Activated T-cell treated with anti-CD3 and anti-CD28 coated beads, Interleukin-2, amount 50 U/mL, for 4 hours (primary cell): Measurements from ENCODE around the gene AIF1L. TPM values are rescaled to one million over a fixed set of nuclear protein-coding genes. Genes with fewer than 3 reads are reported as not detected.

ENCODE experiments used
- ATAC-seq, 2 donors: fragments of 200-7000 bp; cut with Tn5 transposase; one replicate each; pipeline ENCODE4 v1.10.0; 2021
- DNase-seq: peaks from one replicate; pipeline ENCODE4 v3.0.0-alpha.2; 2020
- H3K27me3 Mint-ChIP-seq: one replicate; pipeline ENCODE4 v1.8.0; 2021; ENCODE audit warnings: low read depth, mixed read lengths
- H3K36me3 Mint-ChIP-seq: one replicate; pipeline ENCODE4 v1.8.0; 2022; ENCODE audit warnings: mixed read lengths; ENCODE audit not compliant: insufficient read depth
- H3K4me1 Mint-ChIP-seq: one replicate; pipeline ENCODE4 v1.8.0; 2021; ENCODE audit warnings: low read depth, mixed read lengths
- H3K4me3 Mint-ChIP-seq: one replicate; pipeline ENCODE4 v1.8.0; 2021; ENCODE audit warnings: mild to moderate bottlenecking, moderate library complexity, mixed read lengths
- H3K9me3 Mint-ChIP-seq: one replicate; pipeline ENCODE4 v1.8.0; 2021; ENCODE audit warnings: mixed read lengths
- total RNA-seq, 3 donors: library from RNA; stranded (reverse); gene quantifications; one replicate each; pipeline ENCODE4 v1.2.1, GENCODE V29; 2021

The AIF1L gene
- total RNA-seq, 3 donors from 2014 or later, result 0.13 to 2.0 (median 0.27) TPM

DNA sequence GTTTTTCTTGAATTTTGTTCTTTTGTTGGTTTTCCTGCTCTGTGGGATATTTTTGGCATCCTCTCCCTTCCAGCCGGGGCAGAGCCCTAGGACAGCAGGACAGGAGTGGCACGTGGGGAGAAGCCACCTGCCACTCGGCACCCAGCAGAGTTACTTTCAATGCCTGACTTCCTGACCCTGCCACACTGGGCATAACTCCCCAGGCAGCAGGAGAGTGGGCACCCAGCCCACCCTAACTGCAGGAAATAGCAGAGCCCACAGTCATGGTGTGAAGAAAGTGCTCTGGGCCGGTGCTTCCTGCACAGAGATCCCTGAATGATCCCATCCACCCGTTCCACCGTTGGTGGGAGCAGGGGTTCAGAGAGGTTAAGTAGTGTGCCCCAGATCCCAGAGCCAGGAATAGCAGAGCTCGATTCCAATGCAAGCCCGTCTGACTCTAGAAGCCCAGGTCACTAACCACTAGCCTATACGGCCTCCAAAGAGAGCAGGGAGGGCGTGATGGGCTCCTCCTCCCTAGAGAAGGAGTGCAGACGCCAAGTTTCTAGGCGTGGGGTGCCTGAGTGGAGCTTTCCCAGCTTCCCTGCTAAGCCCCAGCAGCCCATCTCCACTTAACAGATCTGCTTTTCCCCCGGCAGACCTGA, 20.9 kb downstream of the AIF1L start:
- no peak for DNase-seq
- H3K36me3 Mint-ChIP-seq, result no peaks in the 10 kb centered on the region
- no peaks in the 10 kb centered on the region for H3K4me1 Mint-ChIP-seq
- no peak overlapping the region for H3K4me3 Mint-ChIP-seq
- peaks cover 11% of the 10 kb centered on the region for H3K27me3 Mint-ChIP-seq
- no peaks in the 10 kb centered on the region for H3K9me3 Mint-ChIP-seq
- ATAC-seq, result no peak

DNA sequence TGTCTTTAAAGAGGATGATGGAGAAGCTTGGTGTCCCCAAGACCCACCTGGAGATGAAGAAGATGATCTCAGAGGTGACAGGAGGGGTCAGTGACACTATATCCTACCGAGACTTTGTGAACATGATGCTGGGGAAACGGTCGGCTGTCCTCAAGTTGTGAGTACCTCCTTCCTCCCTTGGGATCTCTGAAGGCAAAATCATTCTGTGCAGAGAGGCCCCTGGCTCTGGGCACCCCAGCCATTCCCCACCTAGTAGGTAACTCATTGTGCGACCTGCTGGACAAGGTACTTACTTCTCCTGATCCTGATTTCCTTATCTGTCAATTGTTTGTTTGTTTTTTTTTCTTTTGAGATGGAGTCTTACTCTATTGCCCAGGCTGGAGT, 21.4 kb downstream of the AIF1L start:
- Mint-ChIP-seq H3K4me3 (no peak overlapping the region), H3K27me3 (peaks cover 11% of the 10 kb centered on the region), H3K4me1 (no peaks in the 10 kb centered on the region), H3K9me3 (no peaks in the 10 kb centered on the region), H3K36me3 (no peaks in the 10 kb centered on the region)
- DNase-seq (no peak), ATAC-seq (no peak)

DNA sequence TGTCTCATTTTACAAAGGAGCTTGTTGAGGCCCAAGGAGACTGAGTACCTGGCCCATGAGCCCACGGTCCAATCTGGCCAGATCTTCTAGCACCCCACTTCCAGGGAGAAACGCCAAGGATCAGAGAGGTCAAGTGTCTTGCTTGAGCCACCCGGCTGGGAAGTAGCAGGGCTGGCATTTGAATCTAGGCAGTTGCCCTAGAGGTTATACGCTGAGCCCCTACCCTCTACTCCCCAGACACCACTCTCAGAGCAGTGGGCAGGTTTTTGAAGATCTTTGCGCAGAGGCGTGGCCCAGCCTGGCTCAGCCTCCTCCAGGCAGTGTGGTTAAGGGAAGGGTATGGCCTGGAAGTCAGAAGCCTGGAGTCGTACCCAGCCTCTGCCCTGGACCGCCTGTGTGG, 23.3 kb downstream of the AIF1L start:
- Mint-ChIP-seq H3K36me3 (no peaks in the 10 kb centered on the region), H3K4me1 (no peaks in the 10 kb centered on the region), H3K9me3 (no peaks in the 10 kb centered on the region), H3K4me3 (no peak overlapping the region), H3K27me3 (peaks cover 11% of the 10 kb centered on the region)
- DNase-seq (no peak), ATAC-seq (no peak)

DNA sequence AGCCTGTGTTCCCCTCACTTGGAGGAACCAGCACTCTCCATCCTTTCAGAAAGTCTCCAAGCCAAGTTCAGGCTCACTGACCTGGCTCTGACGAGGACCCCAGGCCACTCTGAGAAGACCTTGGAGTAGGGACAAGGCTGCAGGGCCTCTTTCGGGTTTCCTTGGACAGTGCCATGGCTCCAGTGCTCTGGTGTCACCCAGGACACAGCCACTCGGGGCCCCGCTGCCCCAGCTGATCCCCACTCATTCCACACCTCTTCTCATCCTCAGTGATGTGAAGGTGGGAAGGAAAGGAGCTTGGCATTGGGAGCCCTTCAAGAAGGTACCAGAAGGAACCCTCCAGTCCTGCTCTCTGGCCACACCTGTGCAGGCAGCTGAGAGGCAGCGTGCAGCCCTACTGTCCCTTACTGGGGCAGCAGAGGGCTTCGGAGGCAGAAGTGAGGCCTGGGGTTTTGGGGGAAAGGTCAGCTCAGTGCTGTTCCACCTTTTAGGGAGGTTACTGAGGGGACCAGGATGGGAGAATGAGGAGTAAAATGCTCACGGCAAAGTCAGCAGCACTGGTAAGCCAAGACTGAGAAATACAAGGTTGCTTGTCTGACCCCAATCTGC, 24.4 kb downstream of the AIF1L start:
- no peak for DNase-seq
- peaks cover 11% of the 10 kb centered on the region for H3K27me3 Mint-ChIP-seq
- H3K4me3 Mint-ChIP-seq, result no peak overlapping the region
- H3K4me1 Mint-ChIP-seq, result peaks cover 6% of the 10 kb centered on the region
- H3K36me3 Mint-ChIP-seq, result no peaks in the 10 kb centered on the region
- no peaks in the 10 kb centered on the region for H3K9me3 Mint-ChIP-seq
- ATAC-seq, result no peak

DNA sequence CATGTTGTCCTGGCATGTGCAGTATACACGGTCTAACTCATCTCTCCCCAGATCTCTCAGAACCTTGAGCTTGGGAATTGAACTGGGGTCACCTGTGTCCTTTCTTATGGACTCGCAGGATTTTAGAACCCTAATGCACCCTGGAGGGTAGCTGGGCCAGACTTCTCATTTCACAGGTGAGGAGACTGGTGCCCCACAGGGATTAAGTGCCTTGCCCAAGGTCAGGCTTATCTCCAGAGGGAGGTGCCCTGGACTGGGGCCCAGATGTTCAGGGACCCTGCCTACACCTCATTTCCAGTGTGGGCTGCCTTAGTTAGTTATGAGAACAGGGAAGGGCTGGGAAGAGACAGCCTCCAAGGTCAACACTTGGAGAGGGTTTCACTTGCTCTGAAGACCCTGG, 25.0 kb downstream of the AIF1L start:
- ATAC-seq, result no peak
- Mint-ChIP-seq H3K27me3 (peaks cover 11% of the 10 kb centered on the region), H3K36me3 (no peaks in the 10 kb centered on the region), H3K4me3 (no peak overlapping the region), H3K4me1 (peaks cover 11% of the 10 kb centered on the region), H3K9me3 (no peaks in the 10 kb centered on the region)
- no peak for DNase-seq

DNA sequence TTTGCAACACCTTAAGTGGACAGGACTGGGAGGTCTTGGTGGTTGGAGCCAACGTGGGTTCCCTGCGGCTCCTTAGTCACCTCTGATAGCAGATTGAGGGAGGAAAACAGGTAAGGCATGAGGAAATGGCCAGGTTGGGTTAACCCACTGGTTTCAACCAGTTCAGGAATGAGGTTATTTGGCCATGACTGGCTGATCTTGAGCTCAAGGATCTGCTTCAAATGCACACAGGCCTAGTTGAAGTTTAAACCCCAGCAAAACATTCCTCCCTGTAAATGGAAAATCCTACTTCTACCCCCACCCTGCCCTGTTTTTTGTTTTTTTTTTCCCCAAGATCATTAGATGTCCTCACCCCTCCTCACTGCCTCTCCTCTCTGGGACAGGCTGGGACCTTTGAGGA, 25.8 kb downstream of the AIF1L start:
- ATAC-seq (no peak), DNase-seq (no peak)
- H3K4me3 Mint-ChIP-seq, result no peak overlapping the region
- H3K9me3 Mint-ChIP-seq, result no peaks in the 10 kb centered on the region
- H3K36me3 Mint-ChIP-seq, result no peaks in the 10 kb centered on the region
- peaks cover 16% of the 10 kb centered on the region for H3K4me1 Mint-ChIP-seq
- peaks cover 9% of the 10 kb centered on the region for H3K27me3 Mint-ChIP-seq

DNA sequence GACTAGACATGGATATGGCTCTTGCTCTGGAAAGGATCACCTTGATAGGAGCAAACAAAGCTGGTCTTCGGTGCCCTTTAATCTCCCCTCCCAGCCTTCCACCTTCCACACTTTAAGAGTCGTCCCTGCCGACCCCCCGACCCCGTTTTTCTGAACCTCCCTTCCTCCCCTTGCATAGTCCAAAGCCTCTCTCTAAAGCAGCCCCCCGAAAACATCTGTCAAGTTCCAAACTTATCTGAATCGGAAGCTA, 28.6 kb downstream of the AIF1L start:
- Mint-ChIP-seq H3K4me3 (peak overlapping the region; percentile 98), H3K9me3 (no peaks in the 10 kb centered on the region), H3K27me3 (peaks cover 4% of the 10 kb centered on the region), H3K36me3 (peaks cover 20% of the 10 kb centered on the region), H3K4me1 (peaks cover 33% of the 10 kb centered on the region)
- ATAC-seq (no peak), DNase-seq (no peak)

DNA sequence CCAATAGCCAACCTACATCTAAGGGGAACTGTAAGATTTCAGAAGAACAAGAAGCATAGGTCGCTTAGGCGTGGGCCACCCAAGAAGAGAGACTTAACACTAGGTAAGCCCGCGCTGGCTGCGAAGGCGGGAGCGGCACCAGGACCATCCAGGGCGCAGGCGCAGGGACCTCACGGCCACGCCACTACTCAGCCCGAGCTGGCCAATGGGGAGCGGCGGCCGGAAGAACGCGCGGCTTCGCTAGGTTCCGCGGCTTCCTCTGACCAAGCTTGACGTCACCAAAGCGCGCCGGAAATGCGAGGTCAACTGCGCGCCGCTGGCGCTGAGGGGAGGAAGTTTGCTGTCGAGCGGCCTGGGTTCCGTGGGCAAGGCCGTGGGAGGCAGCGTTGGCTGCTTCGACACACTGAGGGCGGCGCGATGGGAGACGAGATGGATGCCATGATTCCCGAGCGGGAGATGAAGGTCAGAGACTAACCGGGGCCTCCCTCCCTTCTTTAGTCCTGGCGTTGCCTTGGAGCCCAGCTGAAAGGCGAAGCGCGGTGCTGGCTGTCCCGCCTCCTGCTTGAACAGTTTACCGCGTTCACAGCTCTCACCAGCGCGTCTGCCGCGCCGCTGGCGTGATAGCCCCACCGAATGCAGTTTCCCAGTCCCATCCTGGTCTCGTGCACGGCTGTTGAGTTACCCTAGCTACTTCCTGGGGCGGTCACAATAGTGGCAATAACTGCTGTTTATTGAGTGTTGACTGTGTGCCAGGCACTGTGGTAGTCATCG, 29.1 kb downstream of the AIF1L start, which contains the start of gene NUP214:
Gene NUP214, plus strand, starts transcription at position 299 of the 771 bp plus-strand sequence. Its CDS starts 119 bp downstream, at position 418.
- H3K4me1 Mint-ChIP-seq, result peaks cover 34% of the 10 kb centered on the region
- no peaks in the 10 kb centered on the region for H3K9me3 Mint-ChIP-seq
- ATAC-seq (peak; percentile 99), DNase-seq (peak; percentile 100)
- no peaks in the 10 kb centered on the region for H3K27me3 Mint-ChIP-seq
- H3K4me3 Mint-ChIP-seq, result peak within 1 kb of the TSS; percentile 98
- H3K36me3 Mint-ChIP-seq, result peaks cover 22% of the 10 kb centered on the region

DNA sequence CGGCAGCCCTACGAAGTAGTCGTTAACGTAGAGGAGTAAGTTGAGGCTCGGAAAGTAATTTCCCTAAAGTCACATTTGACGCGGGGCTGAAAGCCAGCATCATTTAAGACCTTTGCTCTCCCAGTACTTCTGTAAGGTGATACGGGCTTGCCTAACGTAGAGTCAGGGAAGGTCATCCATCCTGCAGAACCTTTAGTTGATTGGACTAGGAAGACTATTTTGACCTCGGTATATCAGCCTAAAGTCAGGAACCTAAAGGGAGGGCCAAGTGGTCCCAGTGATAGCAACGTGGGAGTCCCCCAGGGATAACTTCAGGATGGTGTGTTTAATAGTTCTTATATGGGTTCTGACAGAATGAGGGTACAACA, 29.7 kb downstream of the AIF1L start:
- H3K9me3 Mint-ChIP-seq, result no peaks in the 10 kb centered on the region
- ATAC-seq, result no peak
- H3K27me3 Mint-ChIP-seq, result no peaks in the 10 kb centered on the region
- DNase-seq, result no peak
- peak overlapping the region; percentile 98 for H3K4me3 Mint-ChIP-seq
- peaks cover 24% of the 10 kb centered on the region for H3K36me3 Mint-ChIP-seq
- peaks cover 35% of the 10 kb centered on the region for H3K4me1 Mint-ChIP-seq

DNA sequence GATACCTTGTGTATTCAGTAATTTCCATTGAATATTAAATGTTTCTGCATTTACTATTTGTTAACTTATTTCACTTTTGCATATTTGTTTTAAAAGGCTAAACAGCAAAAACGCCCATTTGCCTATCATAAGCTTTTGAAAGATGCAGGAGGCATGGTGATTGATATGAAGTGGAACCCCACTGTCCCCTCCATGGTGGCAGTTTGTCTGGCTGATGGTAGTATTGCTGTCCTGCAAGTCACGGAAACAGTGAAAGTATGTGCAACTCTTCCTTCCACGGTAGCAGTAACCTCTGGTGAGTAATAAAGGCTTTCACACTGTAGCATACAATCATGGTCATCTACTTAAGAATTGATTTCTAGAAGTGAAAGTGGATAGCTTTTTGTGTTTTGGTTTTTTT, 32.9 kb downstream of the AIF1L start:
- Mint-ChIP-seq H3K9me3 (no peaks in the 10 kb centered on the region), H3K4me1 (peaks cover 35% of the 10 kb centered on the region), H3K36me3 (peaks cover 35% of the 10 kb centered on the region), H3K27me3 (no peaks in the 10 kb centered on the region), H3K4me3 (no peak overlapping the region)
- no peak for ATAC-seq
- DNase-seq, result no peak

DNA sequence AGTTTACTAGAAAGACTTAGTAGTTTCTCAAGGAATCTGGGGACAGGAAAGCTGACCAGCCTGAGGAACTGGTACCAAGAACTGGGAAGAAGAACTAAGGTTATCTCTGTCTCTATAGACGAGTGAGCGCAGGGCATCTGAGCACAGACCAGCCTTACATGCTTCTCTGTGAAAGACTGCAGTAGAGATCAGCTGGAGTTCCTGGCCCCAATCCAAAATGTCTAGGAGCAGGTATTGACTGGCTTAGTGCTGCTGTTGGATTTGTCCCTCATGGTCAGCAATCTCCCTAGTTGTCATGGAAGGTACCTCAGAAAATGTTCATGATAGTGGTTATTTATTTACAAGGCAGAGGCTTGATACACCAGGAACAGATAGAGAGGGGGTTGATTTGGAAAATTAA, 42.3 kb downstream of the AIF1L start:
- Mint-ChIP-seq H3K9me3 (no peaks in the 10 kb centered on the region), H3K4me1 (no peaks in the 10 kb centered on the region), H3K36me3 (peaks cover 50% of the 10 kb centered on the region), H3K27me3 (no peaks in the 10 kb centered on the region), H3K4me3 (no peak overlapping the region)
- ATAC-seq (no peak), DNase-seq (no peak)

DNA sequence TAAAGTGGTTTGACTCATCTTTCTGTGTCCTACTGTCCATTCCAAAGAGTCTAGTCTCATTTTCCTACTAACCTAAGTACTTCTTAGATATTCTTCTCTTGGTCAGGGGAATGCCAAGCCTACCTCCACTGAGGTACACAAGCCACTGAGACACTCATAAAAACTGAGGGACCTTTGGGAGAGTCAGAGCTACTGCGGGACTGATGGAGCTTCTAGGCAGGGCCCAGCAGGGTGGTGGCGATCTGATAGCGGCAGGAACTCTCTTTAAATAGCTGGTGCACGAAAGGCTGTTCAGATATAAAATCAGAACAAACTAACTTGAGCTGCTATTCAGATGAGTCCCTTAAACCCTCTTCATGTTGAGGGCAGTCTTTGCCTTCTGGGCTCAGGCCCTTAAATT, 43.8 kb downstream of the AIF1L start:
- peaks cover 55% of the 10 kb centered on the region for H3K36me3 Mint-ChIP-seq
- ATAC-seq (no peak), DNase-seq (no peak)
- no peaks in the 10 kb centered on the region for H3K9me3 Mint-ChIP-seq
- H3K4me3 Mint-ChIP-seq, result no peak overlapping the region
- H3K27me3 Mint-ChIP-seq, result no peaks in the 10 kb centered on the region
- no peaks in the 10 kb centered on the region for H3K4me1 Mint-ChIP-seq

DNA sequence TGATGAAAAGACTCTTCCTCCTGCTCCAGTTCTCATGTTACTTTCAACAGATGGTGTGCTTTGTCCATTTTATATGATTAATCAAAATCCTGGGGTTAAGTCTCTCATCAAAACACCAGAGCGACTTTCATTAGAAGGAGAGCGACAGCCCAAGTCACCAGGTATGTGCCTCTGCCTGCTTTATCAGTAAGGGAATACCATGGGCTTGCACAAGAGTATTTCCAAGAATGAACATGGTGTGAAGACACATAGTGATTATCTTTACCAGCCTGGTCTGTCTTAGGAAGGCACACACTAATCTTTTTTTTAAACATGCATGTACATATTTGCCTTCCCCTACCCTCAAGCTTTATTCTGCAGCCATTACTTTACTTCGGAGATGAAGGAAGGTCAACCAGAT, 44.2 kb downstream of the AIF1L start:
- Mint-ChIP-seq H3K4me1 (no peaks in the 10 kb centered on the region), H3K36me3 (peaks cover 58% of the 10 kb centered on the region), H3K9me3 (no peaks in the 10 kb centered on the region), H3K4me3 (no peak overlapping the region), H3K27me3 (no peaks in the 10 kb centered on the region)
- ATAC-seq (no peak), DNase-seq (no peak)

DNA sequence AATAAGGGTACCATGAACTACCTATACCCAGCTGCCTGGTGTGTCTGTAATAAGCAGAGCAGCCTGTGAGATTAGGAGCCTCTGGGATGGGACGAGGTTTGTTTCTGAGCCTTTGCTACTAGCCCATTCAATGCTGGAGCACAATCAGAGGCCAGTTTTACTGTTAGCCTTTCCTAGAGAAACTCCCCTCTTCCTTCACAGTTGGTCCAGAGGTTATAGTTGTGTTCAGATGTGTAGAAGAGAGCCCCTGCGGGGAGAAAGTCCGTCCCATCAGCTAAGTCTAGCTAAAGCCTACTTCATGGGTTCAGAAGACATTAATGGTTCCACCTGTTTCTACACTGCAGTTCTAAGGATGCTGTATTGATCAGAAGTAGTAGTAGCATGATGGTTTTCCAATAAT, 45.8 kb downstream of the AIF1L start:
- ATAC-seq, result no peak
- Mint-ChIP-seq H3K36me3 (peaks cover 56% of the 10 kb centered on the region), H3K4me3 (no peak overlapping the region), H3K9me3 (no peaks in the 10 kb centered on the region), H3K4me1 (no peaks in the 10 kb centered on the region), H3K27me3 (no peaks in the 10 kb centered on the region)
- DNase-seq, result no peak

DNA sequence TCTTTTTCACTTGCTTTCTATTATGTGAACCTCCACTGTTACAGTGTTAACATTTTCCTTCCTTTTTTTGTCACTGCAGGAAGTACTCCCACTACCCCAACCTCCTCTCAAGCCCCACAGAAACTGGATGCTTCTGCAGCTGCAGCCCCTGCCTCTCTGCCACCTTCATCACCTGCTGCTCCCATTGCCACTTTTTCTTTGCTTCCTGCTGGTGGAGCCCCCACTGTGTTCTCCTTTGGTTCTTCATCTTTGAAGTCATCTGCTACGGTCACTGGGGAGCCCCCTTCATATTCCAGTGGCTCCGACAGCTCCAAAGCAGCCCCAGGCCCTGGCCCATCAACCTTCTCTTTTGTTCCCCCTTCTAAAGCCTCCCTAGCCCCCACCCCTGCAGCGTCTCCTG, 47.9 kb downstream of the AIF1L start:
- ATAC-seq (no peak), DNase-seq (no peak)
- no peak overlapping the region for H3K4me3 Mint-ChIP-seq
- no peaks in the 10 kb centered on the region for H3K27me3 Mint-ChIP-seq
- H3K36me3 Mint-ChIP-seq, result peaks cover 59% of the 10 kb centered on the region
- H3K4me1 Mint-ChIP-seq, result peaks cover under 1% of the 10 kb centered on the region
- H3K9me3 Mint-ChIP-seq, result no peaks in the 10 kb centered on the region
